NT2/D1 (cell line): ENCODE results near the gene GNB1.

Experiments used
- DNase-seq: peaks from one replicate; pipeline ENCODE4 v3.0.0-alpha.2; 2011; ENCODE audit warnings: low read depth, low spot score
- H3K27me3 ChIP-seq: 2 replicates; pipeline ENCODE4 v1.6.0; 2011; ENCODE audit warnings: mild to moderate bottlenecking; ENCODE audit not compliant: insufficient read length, insufficient read depth
- H3K36me3 ChIP-seq: 2 replicates; pipeline ENCODE4 v1.6.1; 2011; ENCODE audit warnings: mild to moderate bottlenecking, low read length, mixed read lengths; ENCODE audit not compliant: insufficient read depth, insufficient read length
- H3K4me1 ChIP-seq: 2 replicates; pipeline ENCODE4 v1.5.1; 2011; ENCODE audit not compliant: insufficient read depth, insufficient read length
- H3K4me3 ChIP-seq: 2 replicates; pipeline ENCODE4 v1.5.1; 2011; ENCODE audit warnings: low read depth; ENCODE audit not compliant: insufficient read length
- H3K9ac ChIP-seq: 2 replicates; pipeline ENCODE4 v1.6.0; 2011; ENCODE audit warnings: low read depth; ENCODE audit not compliant: insufficient read length
- H3K9me3 ChIP-seq: 2 replicates; pipeline ENCODE4 v1.5.1; 2011; ENCODE audit warnings: mild to moderate bottlenecking, low read length; ENCODE audit not compliant: insufficient read depth
- SUZ12 ChIP-seq: IDR thresholded peaks from 2 replicates; pipeline ENCODE4 v1.6.1; 2011; ENCODE audit not compliant: insufficient read length, insufficient read depth; ENCODE audit errors: extremely low read depth
- YY1 ChIP-seq: IDR thresholded peaks from 2 replicates; pipeline ENCODE4 v1.6.1; 2011; ENCODE audit not compliant: insufficient read length, insufficient read depth
- ZNF274 ChIP-seq: IDR thresholded peaks from 2 replicates; pipeline ENCODE4 v1.6.1; 2011; ENCODE audit warnings: mild to moderate bottlenecking, low read depth, low read length

GNB1 gene

GRCh38 chr1:1758692-1759455, 132.0 kb downstream of the GNB1 start:
- Histone ChIP-seq H3K4me1 (peaks cover 2% of the 10 kb centered on the region), H3K9me3 (no peaks in the 10 kb centered on the region), H3K27me3 (no peaks in the 10 kb centered on the region), H3K36me3 (peaks cover 82% of the 10 kb centered on the region), H3K9ac (no peak overlapping the region), H3K4me3 (no peak overlapping the region)
- DNase-seq: no peak
- TF ChIP-seq ZNF274 (no peak), SUZ12 (no peak), YY1 (no peak)

DNA sequence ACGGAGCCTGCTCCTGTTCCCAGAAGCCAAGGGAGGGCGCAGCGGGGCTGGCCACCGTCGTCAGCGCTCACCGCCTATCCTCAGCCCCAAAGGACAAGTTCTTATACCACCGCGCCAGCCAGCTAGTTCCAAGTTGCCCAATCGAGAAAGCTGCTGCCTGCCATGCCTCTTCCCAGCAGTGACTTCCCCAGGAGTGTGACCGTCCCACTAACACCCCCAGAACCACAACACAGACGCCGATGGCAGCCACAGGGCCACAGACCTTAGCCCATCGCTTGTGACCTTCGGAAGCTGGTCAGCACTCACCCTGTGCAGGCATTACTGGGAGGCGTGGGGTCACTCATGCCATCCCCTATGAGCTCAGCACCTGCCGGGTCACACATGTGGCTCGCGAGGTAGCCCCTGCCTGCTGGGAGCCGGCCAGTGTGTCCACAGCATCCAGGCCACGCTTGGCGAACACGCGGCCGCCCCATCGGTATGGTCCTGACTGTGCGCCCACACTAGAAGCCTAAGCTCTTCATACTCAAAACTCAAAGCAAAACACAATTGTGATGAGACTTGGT, 132.7 kb downstream of the GNB1 start:
- no peak overlapping the region for H3K9ac ChIP-seq

GRCh38 chr1:1757422-1758058, 133.3 kb downstream of the GNB1 start:
- peaks cover 3% of the 10 kb centered on the region for H3K4me1 ChIP-seq
- no peaks in the 10 kb centered on the region for H3K27me3 ChIP-seq
- TF ChIP-seq ZNF274 (no peak), SUZ12 (no peak), YY1 (no peak)
- peaks cover 86% of the 10 kb centered on the region for H3K36me3 ChIP-seq
- H3K4me3 ChIP-seq: no peak overlapping the region
- no peak overlapping the region for H3K9ac ChIP-seq
- DNase-seq: no peak
- H3K9me3 ChIP-seq: no peaks in the 10 kb centered on the region

More for the DNA sequence above, 132.7 kb downstream of the GNB1 start:
- Histone ChIP-seq H3K9me3 (no peaks in the 10 kb centered on the region), H3K4me1 (no peaks in the 10 kb centered on the region), H3K4me3 (no peak overlapping the region), H3K27me3 (no peaks in the 10 kb centered on the region), H3K36me3 (peaks cover 86% of the 10 kb centered on the region)
- no peak for DNase-seq
- TF ChIP-seq SUZ12: no peak
- TF ChIP-seq YY1: no peak
- no peak for TF ChIP-seq ZNF274

DNA sequence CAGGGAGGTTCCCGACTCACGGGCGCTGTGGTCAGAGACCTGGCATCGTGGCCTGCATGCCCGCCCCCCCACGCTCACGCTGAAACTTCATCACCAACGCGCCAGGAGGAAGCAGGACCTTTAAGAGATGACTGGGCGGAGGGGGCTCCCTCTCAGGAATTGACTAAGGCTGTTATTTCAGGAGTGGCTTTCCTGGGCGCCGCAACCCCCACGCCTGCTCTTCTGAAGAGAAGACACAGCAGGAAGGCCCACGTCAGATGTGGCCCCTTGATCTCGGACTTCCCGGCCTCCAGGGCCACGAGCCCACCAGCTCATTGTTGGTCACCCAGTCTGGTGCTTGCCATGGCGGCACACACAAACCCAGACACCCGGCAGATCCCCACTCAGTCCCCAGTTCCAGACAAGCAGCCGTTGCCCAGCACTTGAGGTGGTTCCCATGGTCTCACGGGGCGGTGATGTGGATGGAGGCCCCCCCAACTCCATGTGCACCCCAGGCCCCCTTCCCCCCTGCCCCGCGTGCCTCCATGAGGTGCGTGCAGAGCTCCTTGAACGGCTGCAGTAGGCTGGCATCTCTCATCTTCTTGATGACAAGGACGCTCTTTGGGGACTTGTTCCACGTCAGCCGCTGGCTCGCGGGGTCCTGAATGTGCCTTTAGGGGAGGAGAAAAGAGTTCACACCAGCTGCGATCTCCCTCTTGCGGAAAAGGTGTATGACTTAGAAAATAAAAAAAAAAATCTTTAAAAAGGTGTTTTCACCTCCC, 134.0 kb downstream of the GNB1 start:
- peaks cover 84% of the 10 kb centered on the region for H3K36me3 ChIP-seq
- TF ChIP-seq SUZ12: no peak
- no peak for TF ChIP-seq ZNF274
- TF ChIP-seq YY1: no peak
- peaks cover 3% of the 10 kb centered on the region for H3K4me1 ChIP-seq

DNA sequence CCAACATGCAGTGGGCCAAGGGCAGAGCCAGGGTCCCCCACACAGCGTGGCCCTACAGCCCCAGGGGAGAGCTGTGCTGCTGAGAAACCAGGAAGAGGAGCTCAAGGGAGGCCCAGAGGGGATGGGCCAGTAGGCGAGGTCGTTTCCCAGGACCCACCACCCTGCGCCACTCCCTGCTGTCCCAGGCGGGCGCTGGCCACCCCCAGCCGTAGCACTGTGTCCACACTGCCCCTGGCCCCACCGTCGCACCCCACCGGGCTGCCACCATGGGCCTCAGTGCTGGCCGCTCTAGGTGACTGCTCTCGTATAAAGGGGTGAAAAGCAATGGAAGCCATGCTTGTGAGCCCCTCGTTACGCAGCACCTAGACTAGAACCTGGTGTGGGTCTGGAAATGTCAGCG, 135.0 kb downstream of the GNB1 start:
- TF ChIP-seq ZNF274 (no peak), SUZ12 (no peak), YY1 (no peak)
- Histone ChIP-seq H3K36me3 (peaks cover 77% of the 10 kb centered on the region), H3K9ac (no peak overlapping the region), H3K4me1 (peaks cover 3% of the 10 kb centered on the region), H3K27me3 (no peaks in the 10 kb centered on the region), H3K9me3 (no peaks in the 10 kb centered on the region), H3K4me3 (no peak overlapping the region)
- no peak for DNase-seq

More for the DNA sequence above, 134.0 kb downstream of the GNB1 start:
- Histone ChIP-seq H3K4me3 (no peak overlapping the region), H3K27me3 (no peaks in the 10 kb centered on the region), H3K9ac (no peak overlapping the region), H3K9me3 (no peaks in the 10 kb centered on the region)
- DNase-seq: no peak

DNA sequence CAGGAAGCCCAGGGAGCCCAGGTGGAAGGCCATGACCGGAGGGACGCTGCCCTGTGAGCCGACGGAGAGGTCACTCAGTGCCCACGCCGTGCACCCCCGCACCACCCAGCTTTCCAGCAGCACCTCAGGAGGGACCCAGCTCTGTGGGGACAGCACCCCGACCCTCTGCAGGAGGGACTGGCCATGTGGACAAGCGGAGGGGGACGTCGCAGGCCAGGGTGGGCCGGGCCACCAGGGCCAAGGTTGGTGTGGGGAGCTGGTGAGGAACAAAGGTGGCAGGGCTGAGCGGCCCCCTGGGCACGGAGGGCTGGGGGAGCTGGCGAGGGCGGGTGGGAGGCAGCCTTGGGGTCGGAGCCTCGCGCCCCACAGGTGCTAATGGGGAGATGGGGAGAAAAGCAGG, 135.5 kb downstream of the GNB1 start:
- Histone ChIP-seq H3K9me3 (no peaks in the 10 kb centered on the region), H3K27me3 (no peaks in the 10 kb centered on the region), H3K9ac (no peak overlapping the region), H3K36me3 (peaks cover 73% of the 10 kb centered on the region), H3K4me3 (no peak overlapping the region), H3K4me1 (peaks cover 3% of the 10 kb centered on the region)
- no peak for DNase-seq
- no peak for TF ChIP-seq YY1
- no peak for TF ChIP-seq ZNF274
- no peak for TF ChIP-seq SUZ12
